ENCODE results near the gene GYPC. TPM values are rescaled to one million over a fixed set of nuclear protein-coding genes. Genes with fewer than 3 reads are reported as not detected.

The GYPC gene
- total RNA-seq, 1 experiment from 2014 or later, result 0.75 TPM

DNA sequence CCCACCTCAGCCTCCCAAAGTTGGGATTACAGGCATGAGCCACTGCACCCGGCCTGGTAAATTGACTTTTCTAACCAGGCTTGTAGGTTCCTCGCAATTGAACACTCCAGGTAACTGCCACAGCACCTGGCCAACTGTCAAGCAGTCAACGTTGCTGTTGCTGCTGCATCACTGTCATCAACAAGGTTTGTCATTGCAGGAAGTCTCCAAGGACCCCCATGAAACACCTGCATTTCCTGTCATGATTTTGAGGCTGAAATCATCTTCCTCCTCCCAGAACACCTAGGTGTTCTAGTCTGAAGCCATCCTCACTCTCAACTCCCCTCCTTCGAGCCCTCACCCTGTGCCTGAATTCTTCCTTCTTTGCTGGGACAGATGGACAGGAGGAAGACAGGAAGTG, 29.7 kb downstream of the GYPC start:
- Histone ChIP-seq H3K9me3 (ENCODE audit: low read depth, low read length, poor library complexity, severe bottlenecking) (no peaks in the 10 kb centered on the region), H3K4me3 (ENCODE audit: low read depth, low read length, poor library complexity, severe bottlenecking) (no peak overlapping the region), H3K4me1 (ENCODE audit: insufficient read depth, low read length, poor library complexity, severe bottlenecking) (no peaks in the 10 kb centered on the region), H3K36me3 (ENCODE audit: insufficient read depth, low read length, poor library complexity, severe bottlenecking) (no peaks in the 10 kb centered on the region), H3K27me3 (replicated peaks; ENCODE audit: insufficient read depth, low read depth, low read length, poor library complexity) (no peaks in the 10 kb centered on the region), H3K27ac (ENCODE audit: low read depth, low read length, poor library complexity, severe bottlenecking) (no peak overlapping the region)
- ChIA-PET CTCF (no interaction called here), POLR2A (ENCODE audit: low non-redundant PET) (interaction anchor here (0.6 kb wide), 1 partner anchor 52 kb away, joined by 5 read pairs; no protein-coding TSS in a partner anchor)
- no peak for TF ChIP-seq EZH2 (IDR thresholded peaks at IDR 0.05; ENCODE audit: borderline replicate concordance, low read depth, low read length, poor library complexity, severe bottlenecking)
- TF ChIP-seq, protein P1, sequence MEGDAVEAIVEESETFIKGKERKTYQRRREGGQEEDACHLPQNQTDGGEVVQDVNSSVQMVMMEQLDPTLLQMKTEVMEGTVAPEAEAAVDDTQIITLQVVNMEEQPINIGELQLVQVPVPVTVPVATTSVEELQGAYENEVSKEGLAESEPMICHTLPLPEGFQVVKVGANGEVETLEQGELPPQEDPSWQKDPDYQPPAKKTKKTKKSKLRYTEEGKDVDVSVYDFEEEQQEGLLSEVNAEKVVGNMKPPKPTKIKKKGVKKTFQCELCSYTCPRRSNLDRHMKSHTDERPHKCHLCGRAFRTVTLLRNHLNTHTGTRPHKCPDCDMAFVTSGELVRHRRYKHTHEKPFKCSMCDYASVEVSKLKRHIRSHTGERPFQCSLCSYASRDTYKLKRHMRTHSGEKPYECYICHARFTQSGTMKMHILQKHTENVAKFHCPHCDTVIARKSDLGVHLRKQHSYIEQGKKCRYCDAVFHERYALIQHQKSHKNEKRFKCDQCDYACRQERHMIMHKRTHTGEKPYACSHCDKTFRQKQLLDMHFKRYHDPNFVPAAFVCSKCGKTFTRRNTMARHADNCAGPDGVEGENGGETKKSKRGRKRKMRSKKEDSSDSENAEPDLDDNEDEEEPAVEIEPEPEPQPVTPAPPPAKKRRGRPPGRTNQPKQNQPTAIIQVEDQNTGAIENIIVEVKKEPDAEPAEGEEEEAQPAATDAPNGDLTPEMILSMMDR (conservative IDR thresholded peaks at IDR 0.05; ENCODE audit: low read depth, low read length), result no peak
- no peak for DNase-seq (ENCODE audit: low spot score)
- intact Hi-C loops (cut with micrococcal nuclease; ENCODE audit: unreplicated experiment), result no loop called here
- no TSS peak for BruUV-seq (replicated peaks)

DNA sequence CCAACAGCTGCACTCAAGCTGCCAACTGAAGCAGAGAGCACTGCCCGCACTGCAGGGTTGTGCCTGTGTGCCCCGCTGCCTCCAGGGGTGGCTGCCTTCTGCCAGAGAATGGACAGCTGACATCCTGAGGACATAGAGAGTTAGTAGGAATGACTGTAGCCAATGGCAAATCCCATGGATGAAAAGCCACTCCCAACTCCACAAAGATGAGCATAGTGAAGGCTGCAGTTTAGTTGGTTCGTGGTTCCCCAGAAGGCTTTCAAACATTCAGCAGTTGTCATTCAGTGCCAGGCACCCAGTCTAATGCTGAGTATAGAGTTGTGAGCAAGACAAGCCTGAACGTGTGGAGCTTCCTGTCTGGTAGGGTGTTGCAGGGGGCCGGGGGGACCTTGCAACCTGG, 30.3 kb downstream of the GYPC start:
- no peak for DNase-seq (ENCODE audit: low spot score)
- POLR2A ChIA-PET (ENCODE audit: low non-redundant PET), result interaction anchor here (0.6 kb wide), 1 partner anchor 51 kb away, joined by 5 read pairs; no protein-coding TSS in a partner anchor
- H3K36me3 ChIP-seq (ENCODE audit: insufficient read depth, low read length, poor library complexity, severe bottlenecking), result no peaks in the 10 kb centered on the region
- CTCF ChIA-PET, result no interaction called here
- H3K9me3 ChIP-seq (ENCODE audit: low read depth, low read length, poor library complexity, severe bottlenecking), result no peaks in the 10 kb centered on the region
- no TSS peak for BruUV-seq (replicated peaks)
- H3K4me1 ChIP-seq (ENCODE audit: insufficient read depth, low read length, poor library complexity, severe bottlenecking), result no peaks in the 10 kb centered on the region
- no peak overlapping the region for H3K27ac ChIP-seq (ENCODE audit: low read depth, low read length, poor library complexity, severe bottlenecking)
- no peaks in the 10 kb centered on the region for H3K27me3 ChIP-seq (replicated peaks; ENCODE audit: insufficient read depth, low read depth, low read length, poor library complexity)
- intact Hi-C loops (cut with micrococcal nuclease; ENCODE audit: unreplicated experiment), result no loop called here
- TF ChIP-seq, protein P1 (conservative IDR thresholded peaks at IDR 0.05; ENCODE audit: low read depth, low read length), result no peak
- TF ChIP-seq EZH2 (IDR thresholded peaks at IDR 0.05; ENCODE audit: borderline replicate concordance, low read depth, low read length, poor library complexity, severe bottlenecking), result no peak
- no peak overlapping the region for H3K4me3 ChIP-seq (ENCODE audit: low read depth, low read length, poor library complexity, severe bottlenecking)

DNA sequence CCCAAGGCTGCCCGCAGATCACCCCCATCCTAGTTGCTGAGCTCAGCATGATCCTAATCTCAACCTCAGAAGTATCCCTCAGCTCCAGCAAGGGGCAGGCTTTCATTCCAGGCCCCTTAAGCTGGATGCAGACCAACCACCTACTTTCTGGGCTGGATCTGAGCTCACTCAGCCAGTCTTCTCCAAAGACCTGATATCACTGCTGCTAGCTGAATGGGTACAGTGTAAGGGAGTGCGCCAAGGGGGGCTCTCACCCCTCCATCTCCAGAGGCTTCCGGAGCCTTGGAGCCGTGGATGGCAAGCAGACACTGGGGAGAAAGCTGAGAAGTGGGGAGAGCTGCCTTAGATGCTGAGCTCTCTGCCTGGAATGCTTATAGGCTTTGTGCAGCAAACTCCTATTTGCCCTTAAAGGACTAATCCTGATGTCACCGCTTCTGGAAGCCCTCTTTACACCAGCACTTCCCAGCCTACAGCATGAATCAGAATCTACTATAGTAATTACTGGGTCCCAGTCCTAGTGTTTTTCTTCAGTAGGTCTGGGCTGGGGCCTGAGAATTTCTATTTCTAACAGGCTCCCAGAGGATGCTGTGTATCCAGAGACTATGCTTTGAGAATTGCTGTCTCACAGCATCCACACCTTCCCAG, 31.0 kb downstream of the GYPC start:
- no TSS peak for BruUV-seq (replicated peaks)
- Histone ChIP-seq H3K4me1 (ENCODE audit: insufficient read depth, low read length, poor library complexity, severe bottlenecking) (no peaks in the 10 kb centered on the region), H3K9me3 (ENCODE audit: low read depth, low read length, poor library complexity, severe bottlenecking) (no peaks in the 10 kb centered on the region), H3K27ac (ENCODE audit: low read depth, low read length, poor library complexity, severe bottlenecking) (no peak overlapping the region), H3K4me3 (ENCODE audit: low read depth, low read length, poor library complexity, severe bottlenecking) (no peak overlapping the region), H3K36me3 (ENCODE audit: insufficient read depth, low read length, poor library complexity, severe bottlenecking) (no peaks in the 10 kb centered on the region), H3K27me3 (replicated peaks; ENCODE audit: insufficient read depth, low read depth, low read length, poor library complexity) (no peaks in the 10 kb centered on the region)
- no peak for DNase-seq (ENCODE audit: low spot score)
- ChIA-PET POLR2A (ENCODE audit: low non-redundant PET) (no interaction called here), CTCF (no interaction called here)
- TF ChIP-seq, protein P1 (conservative IDR thresholded peaks at IDR 0.05; ENCODE audit: low read depth, low read length), result no peak
- no peak for TF ChIP-seq EZH2 (IDR thresholded peaks at IDR 0.05; ENCODE audit: borderline replicate concordance, low read depth, low read length, poor library complexity, severe bottlenecking)
- intact Hi-C loops (cut with micrococcal nuclease; ENCODE audit: unreplicated experiment), result no loop called here

All from A673 (cell line).